Neural progenitor cell (in vitro differentiated cells): Measurements from ENCODE around the gene DHX15. TPM values are rescaled to one million over a fixed set of nuclear protein-coding genes. Genes with fewer than 3 reads are reported as not detected.

Experiments used
- DNase-seq: peaks from one replicate; pipeline ENCODE4 v3.0.0-alpha.2; 2016; ENCODE audit warnings: low spot score
- H2AFZ ChIP-seq: fragments of 200-600 bp; sonication (generic); replicated peaks from 2 replicates; pipeline ENCODE4 v1.6.1; 2016; ENCODE audit warnings: antibody characterized with exemption
- H3F3A ChIP-seq: fragments of 200-600 bp; sonication (generic); 2 replicates; pipeline ENCODE4 v1.6.1; 2016; ENCODE audit warnings: antibody characterized with exemption, low read depth
- H3K27ac ChIP-seq: fragments of 200-600 bp; sonication (generic); 2 replicates; pipeline ENCODE4 v1.5.1; 2016; ENCODE audit warnings: mild to moderate bottlenecking
- H3K27me3 ChIP-seq: fragments of 200-600 bp; sonication (generic); 2 replicates; pipeline ENCODE4 v1.6.1; 2016; ENCODE audit warnings: mild to moderate bottlenecking, moderate library complexity
- H3K36me3 ChIP-seq: fragments of 200-600 bp; sonication (generic); 2 replicates; pipeline ENCODE4 v1.5.1; 2016
- H3K4me1 ChIP-seq: fragments of 200-600 bp; sonication (generic); 2 replicates; pipeline ENCODE4 v1.6.1; 2016; ENCODE audit warnings: mixed run types
- H3K4me2 ChIP-seq: fragments of 200-600 bp; sonication (generic); 2 replicates; pipeline ENCODE4 v1.6.1; 2016
- H3K4me3 ChIP-seq: fragments of 200-600 bp; sonication (generic); 2 replicates; pipeline ENCODE4 v1.5.1; 2016
- H3K79me2 ChIP-seq: fragments of 200-600 bp; sonication (generic); 2 replicates; pipeline ENCODE4 v1.6.1; 2016; ENCODE audit warnings: low read depth
- H3K9ac ChIP-seq: fragments of 200-600 bp; sonication (generic); 2 replicates; pipeline ENCODE4 v1.6.1; 2016
- H3K9me3 ChIP-seq: fragments of 200-600 bp; sonication (generic); 2 replicates; pipeline ENCODE4 v1.5.1; 2016; ENCODE audit warnings: low read depth
- H4K20me1 ChIP-seq: fragments of 200-600 bp; sonication (generic); 2 replicates; pipeline ENCODE4 v1.6.1; 2016; ENCODE audit warnings: low read depth
- H3K27ac Mint-ChIP-seq: 3 replicates; pipeline ENCODE4 v1.8.0; 2021; ENCODE audit warnings: mixed read lengths
- H3K27me3 Mint-ChIP-seq: 2 replicates; pipeline ENCODE4 v1.8.0; 2022; ENCODE audit warnings: low read depth, mild to moderate bottlenecking, inconsistent platforms, moderate library complexity, mixed read lengths; ENCODE audit not compliant: insufficient read depth
- H3K36me3 Mint-ChIP-seq: 3 replicates; pipeline ENCODE4 v1.8.0; 2021; ENCODE audit warnings: mixed read lengths
- H3K4me1 Mint-ChIP-seq: 3 replicates; pipeline ENCODE4 v1.8.0; 2021; ENCODE audit warnings: mixed read lengths
- H3K4me3 Mint-ChIP-seq: 3 replicates; pipeline ENCODE4 v1.8.0; 2021; ENCODE audit warnings: mild to moderate bottlenecking, moderate library complexity, mixed read lengths
- H3K9me3 Mint-ChIP-seq: 3 replicates; pipeline ENCODE4 v1.8.0; 2020; ENCODE audit warnings: mixed read lengths
- EZH2 ChIP-seq: fragments of 200-600 bp; sonication (generic); IDR thresholded peaks from 2 replicates; pipeline ENCODE4 v1.6.1; 2017; ENCODE audit warnings: antibody characterized with exemption, mild to moderate bottlenecking, moderate library complexity
- EZH2phosphoT487 ChIP-seq: fragments of 200-600 bp; sonication (generic); IDR thresholded peaks from 2 replicates; pipeline ENCODE4 v1.6.1; 2017; ENCODE audit warnings: antibody characterized with exemption
- total RNA-seq: library from RNA; depleted of rRNA; stranded (reverse); fragments of >200 nt; gene quantifications from 2 replicates; pipeline ENCODE4 v1.2.3, GENCODE V29; 2015; ENCODE audit warnings: low replicate concordance
- TF ChIP-seq, protein P1 (sequence below): fragments of 200-600 bp; sonication (generic); IDR thresholded peaks from 2 replicates; pipeline ENCODE4 v1.5.1; 2017; ENCODE audit warnings: antibody characterized with exemption, mild to moderate bottlenecking

Gene DHX15
- total RNA-seq, 1 donor from 2014 or later = 410 TPM

DNA sequence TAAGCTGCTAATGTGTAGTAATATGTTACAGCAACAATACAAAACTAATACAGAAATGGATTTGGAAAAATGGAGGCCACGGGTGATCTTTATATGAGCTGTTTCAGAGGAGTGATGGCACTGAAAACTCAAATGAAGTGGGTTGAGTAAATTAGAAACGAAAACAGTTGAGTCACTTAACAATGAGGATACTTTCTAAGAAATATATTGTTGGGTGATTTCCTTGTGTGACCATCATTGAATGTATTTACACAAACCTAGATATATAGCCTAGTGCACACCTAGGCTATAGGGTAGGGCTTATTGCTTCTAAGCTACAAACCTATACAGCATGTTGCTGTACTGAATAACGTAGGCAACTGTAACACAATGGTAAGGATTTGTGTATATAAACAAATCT lies 30.5 kb upstream of the DHX15 start:
- Histone ChIP-seq H3K27ac (no peak overlapping the region), H3K79me2 (no peaks in the 10 kb centered on the region), H2AFZ (no peak overlapping the region), H3K27me3 (no peaks in the 10 kb centered on the region), H3K4me1 (no peaks in the 10 kb centered on the region), H3K4me2 (no peak overlapping the region), H3K9me3 (peaks cover under 1% of the 10 kb centered on the region), H3F3A (no peaks in the 10 kb centered on the region), H3K9ac (no peak overlapping the region), H3K4me3 (no peak overlapping the region), H3K36me3 (no peaks in the 10 kb centered on the region), H4K20me1 (no peaks in the 10 kb centered on the region)
- Mint-ChIP-seq H3K36me3 (no peaks in the 10 kb centered on the region), H3K27me3 (no peaks in the 10 kb centered on the region), H3K4me1 (no peaks in the 10 kb centered on the region), H3K27ac (no peak overlapping the region), H3K4me3 (no peak overlapping the region), H3K9me3 (peaks cover 2% of the 10 kb centered on the region)
- no peak for DNase-seq
- TF ChIP-seq EZH2phosphoT487 = no peak
- TF ChIP-seq, protein P1, sequence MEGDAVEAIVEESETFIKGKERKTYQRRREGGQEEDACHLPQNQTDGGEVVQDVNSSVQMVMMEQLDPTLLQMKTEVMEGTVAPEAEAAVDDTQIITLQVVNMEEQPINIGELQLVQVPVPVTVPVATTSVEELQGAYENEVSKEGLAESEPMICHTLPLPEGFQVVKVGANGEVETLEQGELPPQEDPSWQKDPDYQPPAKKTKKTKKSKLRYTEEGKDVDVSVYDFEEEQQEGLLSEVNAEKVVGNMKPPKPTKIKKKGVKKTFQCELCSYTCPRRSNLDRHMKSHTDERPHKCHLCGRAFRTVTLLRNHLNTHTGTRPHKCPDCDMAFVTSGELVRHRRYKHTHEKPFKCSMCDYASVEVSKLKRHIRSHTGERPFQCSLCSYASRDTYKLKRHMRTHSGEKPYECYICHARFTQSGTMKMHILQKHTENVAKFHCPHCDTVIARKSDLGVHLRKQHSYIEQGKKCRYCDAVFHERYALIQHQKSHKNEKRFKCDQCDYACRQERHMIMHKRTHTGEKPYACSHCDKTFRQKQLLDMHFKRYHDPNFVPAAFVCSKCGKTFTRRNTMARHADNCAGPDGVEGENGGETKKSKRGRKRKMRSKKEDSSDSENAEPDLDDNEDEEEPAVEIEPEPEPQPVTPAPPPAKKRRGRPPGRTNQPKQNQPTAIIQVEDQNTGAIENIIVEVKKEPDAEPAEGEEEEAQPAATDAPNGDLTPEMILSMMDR = no peak
- TF ChIP-seq EZH2 = no peak

DNA sequence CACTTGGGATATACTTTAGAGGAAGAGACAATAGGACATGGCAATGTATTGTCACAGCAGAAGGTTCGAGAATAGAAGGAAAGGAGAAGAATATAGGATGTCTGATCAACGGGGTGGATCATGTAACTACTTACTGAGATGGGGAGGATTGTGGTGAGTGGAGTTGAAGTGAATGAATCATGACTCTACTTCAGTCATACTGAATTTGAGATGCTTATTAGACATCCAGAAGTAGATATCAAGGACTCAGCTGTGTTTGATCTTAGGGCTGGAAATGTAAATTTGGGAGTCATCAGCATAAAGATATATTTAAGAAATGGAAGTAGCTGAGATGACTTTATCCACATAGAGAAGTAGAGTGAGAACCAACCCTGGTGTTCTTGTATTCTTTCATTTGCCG lies 29.1 kb upstream of the DHX15 start:
- Histone ChIP-seq H3F3A (no peaks in the 10 kb centered on the region), H3K36me3 (no peaks in the 10 kb centered on the region), H3K27me3 (no peaks in the 10 kb centered on the region), H2AFZ (no peak overlapping the region), H3K27ac (no peak overlapping the region), H4K20me1 (no peaks in the 10 kb centered on the region), H3K9me3 (no peaks in the 10 kb centered on the region), H3K9ac (no peak overlapping the region), H3K4me3 (no peak overlapping the region), H3K79me2 (no peaks in the 10 kb centered on the region), H3K4me2 (no peak overlapping the region), H3K4me1 (no peaks in the 10 kb centered on the region)
- DNase-seq = no peak
- Mint-ChIP-seq H3K36me3 (no peaks in the 10 kb centered on the region), H3K4me1 (no peaks in the 10 kb centered on the region), H3K27me3 (no peaks in the 10 kb centered on the region), H3K9me3 (peaks cover 2% of the 10 kb centered on the region), H3K27ac (no peak overlapping the region), H3K4me3 (no peak overlapping the region)
- TF ChIP-seq, protein P1 = no peak
- TF ChIP-seq EZH2phosphoT487 (no peak), EZH2 (no peak)

DNA sequence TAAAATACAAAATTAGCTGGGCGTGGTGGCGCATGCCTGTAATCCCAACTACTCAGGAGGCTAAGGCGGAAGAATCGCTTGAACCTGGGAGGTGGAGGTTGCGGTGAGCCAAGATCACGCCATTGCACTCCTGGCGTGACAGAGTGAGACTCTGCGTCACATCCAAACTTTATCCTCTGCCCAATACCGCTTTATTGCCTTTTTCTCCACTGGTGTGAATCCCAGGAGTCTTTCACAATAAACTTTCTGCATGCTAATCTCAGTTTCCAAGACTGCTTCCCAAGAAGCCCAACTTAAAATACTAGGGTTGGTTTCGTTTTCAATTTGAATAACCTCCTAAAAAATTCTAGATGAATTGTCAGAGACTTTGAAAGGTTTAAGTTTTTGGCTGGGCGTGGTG lies 27.2 kb upstream of the DHX15 start:
- no peak overlapping the region for H3K9ac ChIP-seq
- no peak for TF ChIP-seq EZH2
- TF ChIP-seq, protein P1 = no peak
- no peak for TF ChIP-seq EZH2phosphoT487
- no peak overlapping the region for H2AFZ ChIP-seq
- no peak overlapping the region for H3K4me2 ChIP-seq
- H3F3A ChIP-seq = no peaks in the 10 kb centered on the region
- no peaks in the 10 kb centered on the region for H3K9me3 Mint-ChIP-seq
- no peaks in the 10 kb centered on the region for H3K9me3 ChIP-seq
- H3K27me3 Mint-ChIP-seq = no peaks in the 10 kb centered on the region
- H3K27ac ChIP-seq = no peak overlapping the region
- no peak for DNase-seq
- H3K27me3 ChIP-seq = no peaks in the 10 kb centered on the region
- no peaks in the 10 kb centered on the region for H3K79me2 ChIP-seq
- H3K36me3 Mint-ChIP-seq = no peaks in the 10 kb centered on the region
- no peak overlapping the region for H3K4me3 Mint-ChIP-seq
- H3K27ac Mint-ChIP-seq = no peak overlapping the region
- H3K4me3 ChIP-seq = no peak overlapping the region
- no peaks in the 10 kb centered on the region for H4K20me1 ChIP-seq
- no peaks in the 10 kb centered on the region for H3K4me1 Mint-ChIP-seq
- H3K4me1 ChIP-seq = no peaks in the 10 kb centered on the region
- no peaks in the 10 kb centered on the region for H3K36me3 ChIP-seq
